HEK293 (cell line): ENCODE data around the gene N4BP2L1.

Experiments
- CTCF ChIA-PET: fragments of 350-600 bp; formaldehyde crosslinking; extraction: SDS; loops from one replicate; lab custom pipeline; 2021; ENCODE audit warnings: antibody characterized with exemption; lab: Yijun Ruan, JAX
- POLR2A ChIA-PET: fragments of 300-600 bp; formaldehyde crosslinking; extraction: SDS; loops from one replicate; lab custom pipeline; 2020; ENCODE audit warnings: antibody characterized with exemption, inconsistent platforms; lab: Yijun Ruan, JAX
- H3K27ac ChIP-seq: fragments of 200-500 bp; sonication (Bioruptor generic); 2 replicates; pipeline ENCODE4 v1.5.1; 2014; ENCODE audit warnings: low read depth, low read length, control low read depth, inconsistent platforms; ENCODE audit errors: extremely low read depth
- H3K36me3 ChIP-seq, 2 experiments: fragments of 200-500 bp in 1 of 2; sonication (Bioruptor generic) in 1 of 2; 1 replicate in 1 of 2; 2 replicates in 1 of 2; pipeline ENCODE4 v1.5.1; 2014 to 2017; ENCODE audit warnings: inconsistent platforms in 2 of 2, low read length in 2 of 2; ENCODE audit not compliant: control insufficient read depth in 2 of 2, insufficient read depth in 1 of 2
- H3K4me1 ChIP-seq: fragments of 200-500 bp; sonication (Bioruptor generic); 2 replicates; pipeline ENCODE4 v1.5.1; 2014; ENCODE audit warnings: mild to moderate bottlenecking, low read length, inconsistent platforms; ENCODE audit not compliant: control insufficient read depth, insufficient read depth
- H3K4me3 ChIP-seq: 2 replicates; pipeline ENCODE4 v1.5.1; 2011; ENCODE audit warnings: low read depth, mild to moderate bottlenecking, control low read depth, low read length, moderate library complexity
- H3K9me3 ChIP-seq: fragments of 200-500 bp; sonication (Bioruptor generic); 2 replicates; pipeline ENCODE4 v1.5.1; 2014; ENCODE audit warnings: low read depth, low read length, inconsistent platforms; ENCODE audit not compliant: control insufficient read depth, insufficient read depth
- AEBP2 ChIP-seq: fragments of 450-650 bp; formaldehyde crosslinking; IDR thresholded peaks from 2 replicates; pipeline ENCODE4 v1.5.1; 2016; ENCODE audit warnings: missing biosample characterization, missing genetic modification characterization, borderline replicate concordance
- ATF2 ChIP-seq: fragments of 450-650 bp; formaldehyde crosslinking; IDR thresholded peaks from 2 replicates; pipeline ENCODE4 v1.5.1; 2016; ENCODE audit warnings: missing biosample characterization, missing genetic modification characterization, low read depth
- BCL11B ChIP-seq: fragments of 450-650 bp; formaldehyde crosslinking; IDR thresholded peaks from 2 replicates; pipeline ENCODE4 v1.5.1; 2016; ENCODE audit warnings: low read depth, missing biosample characterization, missing genetic modification characterization
- CTCF ChIP-seq: fragments of 450-650 bp; formaldehyde crosslinking; IDR thresholded peaks from 2 replicates; pipeline ENCODE4 v1.5.1; 2016; ENCODE audit warnings: missing biosample characterization, missing genetic modification characterization
- HOXD13 ChIP-seq: sonication (generic); formaldehyde crosslinking; IDR thresholded peaks from 2 replicates; pipeline ENCODE4 v1.8.0; 2022; ENCODE audit warnings: missing genetic modification reagents, borderline replicate concordance
- KLF10 ChIP-seq: fragments of 450-650 bp; IDR thresholded peaks from 2 replicates; pipeline ENCODE4 v1.5.1; 2018; ENCODE audit warnings: missing biosample characterization, mild to moderate bottlenecking, missing genetic modification characterization
- KLF17 ChIP-seq: fragments of 450-650 bp; formaldehyde crosslinking; IDR thresholded peaks from 2 replicates; pipeline ENCODE4 v1.5.1; 2016; ENCODE audit warnings: missing biosample characterization, missing genetic modification characterization
- KLF8 ChIP-seq: fragments of 450-650 bp; formaldehyde crosslinking; IDR thresholded peaks from 2 replicates; pipeline ENCODE4 v1.5.1; 2016; ENCODE audit warnings: missing biosample characterization, missing genetic modification characterization
- YY2 ChIP-seq: fragments of 450-650 bp; formaldehyde crosslinking; IDR thresholded peaks from 2 replicates; pipeline ENCODE4 v1.5.1; 2016; ENCODE audit warnings: missing biosample characterization, missing genetic modification characterization
- ZBTB17 ChIP-seq: fragments of 450-650 bp; formaldehyde crosslinking; IDR thresholded peaks from 2 replicates; pipeline ENCODE4 v1.5.1; 2016; ENCODE audit warnings: missing biosample characterization, missing genetic modification characterization
- ZBTB21 ChIP-seq: fragments of 450-650 bp; formaldehyde crosslinking; IDR thresholded peaks from 2 replicates; pipeline ENCODE4 v1.5.1; 2017; ENCODE audit warnings: missing biosample characterization, missing genetic modification characterization
- ZBTB6 ChIP-seq: fragments of 450-650 bp; formaldehyde crosslinking; IDR thresholded peaks from 2 replicates; pipeline ENCODE4 v1.5.1; 2017; ENCODE audit warnings: missing biosample characterization, missing genetic modification characterization
- ZNF138 ChIP-seq: fragments of 450-650 bp; formaldehyde crosslinking; IDR thresholded peaks from 2 replicates; pipeline ENCODE4 v1.5.1; 2016; ENCODE audit warnings: missing biosample characterization, missing genetic modification characterization, borderline replicate concordance
- ZNF169 ChIP-seq: fragments of 450-650 bp; formaldehyde crosslinking; IDR thresholded peaks from 2 replicates; pipeline ENCODE4 v1.5.1; 2016; ENCODE audit warnings: missing biosample characterization, missing genetic modification characterization
- ZNF2 ChIP-seq: fragments of 450-650 bp; formaldehyde crosslinking; IDR thresholded peaks from 2 replicates; pipeline ENCODE4 v1.5.1; 2016; ENCODE audit warnings: missing biosample characterization, missing genetic modification characterization
- ZNF350 ChIP-seq: fragments of 450-650 bp; formaldehyde crosslinking; IDR thresholded peaks from 2 replicates; pipeline ENCODE4 v1.5.0; 2017; ENCODE audit warnings: missing biosample characterization, mild to moderate bottlenecking, missing genetic modification characterization
- ZNF354C ChIP-seq: fragments of 450-650 bp; formaldehyde crosslinking; IDR thresholded peaks from 2 replicates; pipeline ENCODE4 v1.5.1; 2016; ENCODE audit warnings: missing biosample characterization, missing genetic modification characterization, low read depth, borderline replicate concordance
- ZNF37A ChIP-seq: fragments of 450-650 bp; IDR thresholded peaks from 2 replicates; pipeline ENCODE4 v1.5.1; 2018; ENCODE audit warnings: missing biosample characterization, missing genetic modification characterization
- ZNF544 ChIP-seq: fragments of 450-650 bp; formaldehyde crosslinking; IDR thresholded peaks from 2 replicates; pipeline ENCODE4 v1.5.0; 2017; ENCODE audit warnings: missing biosample characterization, missing genetic modification characterization
- ZNF548 ChIP-seq: fragments of 450-650 bp; formaldehyde crosslinking; IDR thresholded peaks from 2 replicates; pipeline ENCODE4 v1.5.1; 2016; ENCODE audit warnings: missing biosample characterization, missing genetic modification characterization
- ZNF555 ChIP-seq: fragments of 450-650 bp; formaldehyde crosslinking; conservative IDR thresholded peaks from 2 replicates; pipeline ENCODE4 v1.5.1; 2017; ENCODE audit warnings: missing biosample characterization, mild to moderate bottlenecking, missing genetic modification characterization, inconsistent platforms
- ZNF837 ChIP-seq: fragments of 450-650 bp; formaldehyde crosslinking; IDR thresholded peaks from 2 replicates; pipeline ENCODE4 v1.5.1; 2016; ENCODE audit warnings: missing biosample characterization, missing genetic modification characterization
- ZSCAN5A ChIP-seq: fragments of 450-650 bp; formaldehyde crosslinking; IDR thresholded peaks from 2 replicates; pipeline ENCODE4 v1.5.1; 2016; ENCODE audit warnings: missing biosample characterization, missing genetic modification characterization

N4BP2L1 gene

GRCh38 chr13:32383836-32384618 is 43.9 kb downstream of the N4BP2L1 start:
- H3K4me3 ChIP-seq: no peak overlapping the region
- TF ChIP-seq ZNF354C (tag by site-specific recombination) (no peak), HOXD13 (CRISPR knock-in tag) (no peak), ZNF2 (tag by site-specific recombination) (no peak), YY2 (tag by site-specific recombination) (no peak), ZNF544 (tag by site-specific recombination) (no peak), ZSCAN5A (tag by site-specific recombination) (no peak), ZNF350 (tag by site-specific recombination) (no peak)
- H3K36me3 ChIP-seq: peaks cover 0 to 46% of the 10 kb centered on the region in 2 experiments; a peak in 1 of 3 replicates
- no peaks in the 10 kb centered on the region for H3K4me1 ChIP-seq
- ChIA-PET CTCF (no interaction called here), POLR2A (no interaction called here)
- no peaks in the 10 kb centered on the region for H3K9me3 ChIP-seq
- H3K27ac ChIP-seq: no peak overlapping the region

- Histone ChIP-seq H3K4me3 (no peak overlapping the region), H3K9me3 (no peaks in the 10 kb centered on the region), H3K36me3 (peaks cover 0 to 58% of the 10 kb centered on the region in 2 experiments; a peak in 2 of 3 replicates), H3K27ac (no peak overlapping the region), H3K4me1 (no peaks in the 10 kb centered on the region)
- ChIA-PET POLR2A (no interaction called here), CTCF (no interaction called here)
- TF ChIP-seq ZNF138 (tag by site-specific recombination) (no peak), CTCF (tag by site-specific recombination) (0 out of 2 replicates have a peak, but pooled peaks have one; percentile 22), BCL11B (tag by site-specific recombination) (no peak), KLF10 (no peak), ZNF350 (tag by site-specific recombination) (no peak), ZNF37A (tag by site-specific recombination) (no peak), AEBP2 (no peak)
These were observed 46.4 kb downstream of the N4BP2L1 start for GRCh38 chr13:32381539-32381938.

- ChIA-PET POLR2A (interaction anchor here (1.5 kb wide), 1 partner anchor 63 kb away, joined by 3 read pairs; the partner anchor contains the start of genes BRCA2 and ZAR1L), CTCF (interaction anchor here (1.0 kb wide), 1 partner anchor 273 kb away, joined by 3 read pairs; no protein-coding TSS in a partner anchor)
- no peaks in the 10 kb centered on the region for H3K4me1 ChIP-seq
- no peaks in the 10 kb centered on the region for H3K9me3 ChIP-seq
- H3K4me3 ChIP-seq: no peak overlapping the region
- H3K27ac ChIP-seq: no peak overlapping the region
- H3K36me3 ChIP-seq: peaks cover 0 to 54% of the 10 kb centered on the region in 2 experiments; a peak in 2 of 3 replicates
- TF ChIP-seq ATF2: no peak
- no peak for TF ChIP-seq ZNF169
- TF ChIP-seq ZBTB6 (tag by site-specific recombination): no peak
- no peak for TF ChIP-seq KLF8 (tag by site-specific recombination)
- no peak for TF ChIP-seq KLF17 (tag by site-specific recombination)
- TF ChIP-seq ZNF555 (tag by site-specific recombination): no peak
- TF ChIP-seq ZBTB21 (tag by site-specific recombination): no peak
- TF ChIP-seq ZBTB17 (tag by site-specific recombination): no peak
- TF ChIP-seq ZNF548 (tag by site-specific recombination): no peak
- TF ChIP-seq ZNF837 (tag by site-specific recombination): no peak
These were observed 49.9 kb downstream of the N4BP2L1 start for GRCh38 chr13:32378012-32378411.
